Skeletal muscle satellite cell (primary cell): ENCODE results near the gene EXOC7.
"Not testable (repeated sequence)": the region's sequence is repeated elsewhere in the genome, so short reads cannot be mapped to it uniquely, and the experiment has no call there.

ENCODE experiments used
- H3K27me3 ChIP-seq: 2 replicates; pipeline ENCODE4 v1.7.0; 2013; ENCODE audit warnings: low read length; ENCODE audit not compliant: control insufficient read depth, insufficient read depth
- H3K36me3 ChIP-seq: 2 replicates; pipeline ENCODE4 v1.7.0; 2013; ENCODE audit warnings: mild to moderate bottlenecking, control low read depth, low read length; ENCODE audit not compliant: insufficient read depth
- H3K4me1 ChIP-seq: 2 replicates; pipeline ENCODE4 v1.7.0; 2013; ENCODE audit warnings: low read length; ENCODE audit not compliant: control insufficient read depth, insufficient read depth
- H3K4me2 ChIP-seq: 2 replicates; pipeline ENCODE4 v1.7.0; 2013; ENCODE audit warnings: mild to moderate bottlenecking, low read length
- H3K4me3 ChIP-seq: 2 replicates; pipeline ENCODE4 v1.7.0; 2013; ENCODE audit warnings: low read length
- H3K9ac ChIP-seq: 2 replicates; pipeline ENCODE4 v1.7.0; 2013; ENCODE audit warnings: mild to moderate bottlenecking, low read depth, low read length, moderate library complexity
- H3K9me3 ChIP-seq: replicated peaks from 2 replicates; pipeline ENCODE4 v1.7.0; 2013; ENCODE audit warnings: mild to moderate bottlenecking, control low read depth, low read length

Gene EXOC7

DNA sequence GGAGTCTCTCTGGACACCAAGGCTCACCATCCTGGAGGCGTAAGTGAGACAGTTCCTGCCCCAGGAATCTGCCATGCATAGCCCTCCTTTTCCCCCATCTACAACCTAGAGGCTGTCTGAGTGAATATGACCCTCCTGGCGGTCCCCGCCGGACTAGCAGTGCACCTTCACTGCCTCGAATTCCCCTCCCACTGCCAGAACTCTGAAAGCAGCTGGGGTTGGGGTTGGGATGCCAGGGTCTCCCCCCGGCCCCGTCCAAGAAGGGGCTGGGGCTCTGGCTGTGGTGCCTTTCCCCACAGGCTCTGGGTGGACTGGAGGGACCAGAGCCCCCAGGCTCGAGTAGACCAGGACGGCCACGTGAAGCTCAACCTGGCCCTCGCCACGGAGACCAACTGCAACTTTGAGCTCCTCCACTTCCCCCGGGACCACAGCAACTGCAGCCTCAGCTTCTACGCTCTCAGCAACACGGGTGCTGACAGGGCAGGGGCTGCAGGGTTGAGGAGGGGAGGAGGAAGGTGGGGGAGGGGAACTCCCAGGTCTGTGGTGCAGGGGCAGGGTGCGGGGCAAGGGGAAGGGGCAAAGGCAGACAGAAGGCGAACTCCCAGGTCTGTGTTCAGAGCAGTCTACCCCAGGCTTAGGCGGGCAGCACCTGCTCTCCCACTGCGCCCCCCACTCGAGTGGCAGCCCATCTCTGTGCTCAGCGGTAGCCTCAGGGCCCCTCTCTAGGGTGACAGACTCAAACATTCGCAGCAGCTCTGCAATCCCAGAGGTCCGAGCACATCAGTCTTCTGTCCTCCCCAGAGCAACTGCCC lies 23.4 kb downstream of the EXOC7 start:
- Histone ChIP-seq H3K27me3 (peaks cover 60% of the 10 kb centered on the region), H3K9ac (no peak overlapping the region), H3K36me3 (peaks cover 22% of the 10 kb centered on the region)

DNA sequence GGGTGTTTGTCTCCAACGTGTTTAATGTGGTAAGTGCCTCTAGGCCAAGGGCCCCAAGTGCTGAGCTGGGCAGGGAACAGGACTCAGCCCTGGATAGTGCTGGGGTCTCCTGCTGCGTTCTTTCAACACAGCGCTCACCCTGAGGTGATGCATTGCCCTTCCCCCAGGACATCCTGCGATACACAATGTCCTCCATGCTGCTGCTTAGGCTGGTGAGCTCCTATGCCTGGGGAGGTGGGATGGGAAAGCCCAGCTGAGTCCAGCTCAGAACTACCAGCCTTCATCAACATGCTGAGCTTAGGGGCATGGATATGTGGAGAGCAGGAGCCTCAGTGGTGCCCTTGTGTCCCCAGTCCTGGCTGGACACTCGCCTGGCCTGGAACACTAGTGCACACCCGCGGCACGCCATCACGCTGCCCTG lies 24.0 kb downstream of the EXOC7 start:
- no peak overlapping the region for H3K4me3 ChIP-seq
- no peaks in the 10 kb centered on the region for H3K9me3 ChIP-seq
- H3K27me3 ChIP-seq = peaks cover 66% of the 10 kb centered on the region
- no peak overlapping the region for H3K4me2 ChIP-seq
- H3K4me1 ChIP-seq = no peaks in the 10 kb centered on the region
- H3K9ac ChIP-seq = no peak overlapping the region
- H3K36me3 ChIP-seq = peaks cover 16% of the 10 kb centered on the region

More for the DNA sequence above, 23.4 kb downstream of the EXOC7 start:
- H3K4me3 ChIP-seq = no peak overlapping the region
- H3K4me2 ChIP-seq = no peak overlapping the region
- H3K9me3 ChIP-seq = no peaks in the 10 kb centered on the region
- no peaks in the 10 kb centered on the region for H3K4me1 ChIP-seq

DNA sequence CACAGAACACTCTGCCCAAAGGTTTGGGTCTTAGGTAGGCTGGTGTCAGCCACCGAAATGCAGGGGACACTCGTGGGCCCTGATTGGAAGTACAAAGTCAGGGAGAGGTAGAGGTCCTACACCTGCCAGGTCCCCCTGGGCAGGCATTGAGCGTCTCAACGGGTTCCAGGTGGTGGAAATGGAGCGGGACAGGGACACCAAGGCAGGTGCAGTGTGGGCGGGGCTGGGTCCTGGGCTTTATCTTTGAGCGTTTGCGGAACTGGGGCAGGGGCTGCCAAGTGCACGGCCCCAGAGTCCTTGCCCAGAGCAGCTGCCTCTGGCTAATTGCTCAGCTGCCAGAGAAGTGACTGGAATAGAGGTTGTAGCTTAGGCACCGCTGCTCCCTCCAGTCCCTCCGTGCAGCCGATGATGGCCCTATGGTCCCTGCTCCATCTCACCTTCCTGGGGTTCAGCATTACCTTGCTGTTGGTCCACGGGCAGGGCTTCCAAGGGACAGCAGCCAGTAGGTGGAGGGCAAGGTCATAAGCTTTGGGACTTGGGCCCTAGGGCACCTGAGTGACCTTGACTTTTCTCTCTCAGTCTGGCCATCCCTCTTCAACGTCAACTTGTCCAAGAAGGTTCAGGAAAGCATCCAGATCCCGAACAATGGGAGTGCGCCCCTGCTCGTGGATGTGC lies 24.6 kb downstream of the EXOC7 start, which contains the start of gene ZACN:
ZACN (plus strand) TSS at position 323 of the 675 bp plus-strand sequence; CDS start at position 406, 83 bp downstream.
- Histone ChIP-seq H3K27me3 (peaks cover 72% of the 10 kb centered on the region), H3K36me3 (peaks cover 11% of the 10 kb centered on the region), H3K4me2 (no peak within 1 kb of the TSS), H3K9me3 (no peaks in the 10 kb centered on the region), H3K4me3 (no peak within 1 kb of the TSS), H3K9ac (no peak within 1 kb of the TSS), H3K4me1 (no peaks in the 10 kb centered on the region)

DNA sequence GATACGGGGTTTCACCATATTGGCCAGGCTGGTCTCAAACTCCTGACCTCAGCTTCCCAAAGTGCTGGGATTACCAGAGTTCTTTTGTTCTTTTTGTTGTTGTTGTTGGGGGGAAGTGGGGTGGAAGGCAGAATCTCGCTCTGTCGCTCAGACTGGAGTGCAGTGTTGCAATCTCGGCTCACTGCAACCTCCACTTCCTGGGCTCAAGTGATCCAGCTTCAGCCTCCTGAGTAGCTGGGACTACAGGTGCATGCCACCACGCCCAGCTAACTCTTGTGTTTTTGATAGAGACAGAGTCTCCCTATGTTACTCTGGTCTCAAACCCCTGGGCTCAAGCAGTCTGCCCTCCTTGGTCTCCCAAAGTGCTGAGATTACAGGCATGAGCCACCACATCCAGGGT lies 25.2 kb downstream of the EXOC7 start:
- H3K9me3 ChIP-seq, H3K9ac ChIP-seq, H3K36me3 ChIP-seq, H3K4me2 ChIP-seq, H3K4me3 ChIP-seq, H3K4me1 ChIP-seq: not testable (repeated sequence)
- H3K27me3 ChIP-seq = peaks cover 76% of the 10 kb centered on the region

DNA sequence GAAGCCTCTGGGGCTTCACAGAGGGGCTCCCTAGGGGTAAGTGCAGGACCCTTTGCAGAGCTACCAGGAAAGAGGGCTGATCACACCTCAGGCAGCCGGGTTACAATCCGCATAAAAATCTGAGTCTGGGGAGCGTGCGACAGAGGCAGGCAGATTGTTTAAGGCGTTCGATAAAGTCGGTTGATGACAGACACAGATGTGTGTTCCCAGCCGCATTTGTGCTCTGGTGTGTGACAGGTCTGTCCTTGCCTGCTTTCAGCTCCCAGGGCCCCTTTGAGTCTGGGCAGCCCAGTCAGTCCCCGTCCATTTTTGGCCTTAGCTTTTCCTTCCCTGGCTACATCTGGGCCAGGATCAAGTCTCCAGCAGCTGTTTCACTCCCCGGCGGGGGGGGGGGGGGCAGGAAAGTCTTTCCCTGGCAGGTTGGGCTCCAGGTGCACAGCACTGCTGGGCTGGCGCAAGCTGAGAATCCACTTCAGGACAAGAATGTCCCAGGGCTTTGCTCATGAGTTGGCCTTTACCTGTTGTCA lies 25.9 kb downstream of the EXOC7 start:
- H3K27me3 ChIP-seq = peaks cover 76% of the 10 kb centered on the region
- H3K4me1 ChIP-seq = no peaks in the 10 kb centered on the region
- no peaks in the 10 kb centered on the region for H3K36me3 ChIP-seq
- H3K9me3 ChIP-seq = no peaks in the 10 kb centered on the region
- H3K9ac ChIP-seq = no peak overlapping the region
- H3K4me2 ChIP-seq = no peak overlapping the region
- no peak overlapping the region for H3K4me3 ChIP-seq

DNA sequence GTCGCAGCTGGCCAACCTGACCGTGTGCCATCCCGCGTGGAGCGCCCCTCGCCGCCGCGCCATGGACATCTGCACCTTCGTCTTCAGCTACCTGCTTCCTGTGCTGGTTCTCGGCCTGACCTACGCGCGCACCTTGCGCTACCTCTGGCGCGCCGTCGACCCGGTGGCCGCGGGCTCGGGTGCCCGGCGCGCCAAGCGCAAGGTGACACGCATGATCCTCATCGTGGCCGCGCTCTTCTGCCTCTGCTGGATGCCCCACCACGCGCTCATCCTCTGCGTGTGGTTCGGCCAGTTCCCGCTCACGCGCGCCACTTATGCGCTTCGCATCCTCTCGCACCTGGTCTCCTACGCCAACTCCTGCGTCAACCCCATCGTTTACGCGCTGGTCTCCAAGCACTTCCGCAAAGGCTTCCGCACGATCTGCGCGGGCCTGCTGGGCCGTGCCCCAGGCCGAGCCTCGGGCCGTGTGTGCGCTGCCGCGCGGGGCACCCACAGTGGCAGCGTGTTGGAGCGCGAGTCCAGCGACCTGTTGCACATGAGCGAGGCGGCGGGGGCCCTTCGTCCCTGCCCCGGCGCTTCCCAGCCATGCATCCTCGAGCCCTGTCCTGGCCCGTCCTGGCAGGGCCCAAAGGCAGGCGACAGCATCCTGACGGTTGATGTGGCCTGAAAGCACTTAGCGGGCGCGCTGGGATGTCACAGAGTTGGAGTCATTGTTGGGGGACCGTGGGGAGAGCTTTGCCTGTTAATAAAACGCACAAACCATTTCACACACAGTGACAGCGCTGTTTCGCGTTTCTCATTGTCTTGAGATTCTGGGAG lies 26.6 kb downstream of the EXOC7 start:
- H3K4me1 ChIP-seq = no peaks in the 10 kb centered on the region
- no peak overlapping the region for H3K4me3 ChIP-seq
- peaks cover 76% of the 10 kb centered on the region for H3K27me3 ChIP-seq
- no peak overlapping the region for H3K9ac ChIP-seq
- H3K4me2 ChIP-seq = no peak overlapping the region
- H3K36me3 ChIP-seq = no peaks in the 10 kb centered on the region
- H3K9me3 ChIP-seq = no peaks in the 10 kb centered on the region

DNA sequence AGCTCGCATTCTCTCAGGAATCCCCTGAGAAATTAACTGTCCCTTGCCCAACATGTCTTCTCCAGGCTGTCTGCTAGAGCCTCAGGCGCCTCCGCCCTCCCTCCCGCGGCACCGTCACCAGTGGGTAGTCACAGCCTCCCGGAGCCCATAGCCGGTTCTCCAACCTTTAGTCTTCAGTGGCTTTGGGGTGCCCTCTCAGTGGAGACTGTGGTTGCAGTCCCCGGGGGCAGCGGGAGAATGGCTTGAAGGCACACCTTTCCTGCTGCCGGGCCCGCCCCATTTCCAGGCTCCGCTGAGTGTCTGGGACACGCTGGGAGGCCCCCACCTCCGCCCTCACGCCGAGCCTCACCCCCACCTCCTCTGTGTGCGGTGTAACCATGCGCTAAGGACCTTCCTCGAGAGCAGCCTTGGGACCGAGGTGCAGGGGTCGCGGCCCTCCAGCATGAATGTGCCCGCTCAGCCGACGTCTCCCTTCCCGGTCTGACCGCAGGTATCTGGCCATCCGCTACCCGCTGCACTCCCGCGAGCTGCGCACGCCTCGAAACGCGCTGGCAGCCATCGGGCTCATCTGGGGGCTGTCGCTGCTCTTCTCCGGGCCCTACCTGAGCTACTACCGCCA lies 27.3 kb downstream of the EXOC7 start:
- H3K36me3 ChIP-seq = no peaks in the 10 kb centered on the region
- no peak overlapping the region for H3K4me2 ChIP-seq
- H3K4me1 ChIP-seq = no peaks in the 10 kb centered on the region
- peaks cover 76% of the 10 kb centered on the region for H3K27me3 ChIP-seq
- H3K9me3 ChIP-seq = no peaks in the 10 kb centered on the region
- no peak overlapping the region for H3K4me3 ChIP-seq
- H3K9ac ChIP-seq = no peak overlapping the region

DNA sequence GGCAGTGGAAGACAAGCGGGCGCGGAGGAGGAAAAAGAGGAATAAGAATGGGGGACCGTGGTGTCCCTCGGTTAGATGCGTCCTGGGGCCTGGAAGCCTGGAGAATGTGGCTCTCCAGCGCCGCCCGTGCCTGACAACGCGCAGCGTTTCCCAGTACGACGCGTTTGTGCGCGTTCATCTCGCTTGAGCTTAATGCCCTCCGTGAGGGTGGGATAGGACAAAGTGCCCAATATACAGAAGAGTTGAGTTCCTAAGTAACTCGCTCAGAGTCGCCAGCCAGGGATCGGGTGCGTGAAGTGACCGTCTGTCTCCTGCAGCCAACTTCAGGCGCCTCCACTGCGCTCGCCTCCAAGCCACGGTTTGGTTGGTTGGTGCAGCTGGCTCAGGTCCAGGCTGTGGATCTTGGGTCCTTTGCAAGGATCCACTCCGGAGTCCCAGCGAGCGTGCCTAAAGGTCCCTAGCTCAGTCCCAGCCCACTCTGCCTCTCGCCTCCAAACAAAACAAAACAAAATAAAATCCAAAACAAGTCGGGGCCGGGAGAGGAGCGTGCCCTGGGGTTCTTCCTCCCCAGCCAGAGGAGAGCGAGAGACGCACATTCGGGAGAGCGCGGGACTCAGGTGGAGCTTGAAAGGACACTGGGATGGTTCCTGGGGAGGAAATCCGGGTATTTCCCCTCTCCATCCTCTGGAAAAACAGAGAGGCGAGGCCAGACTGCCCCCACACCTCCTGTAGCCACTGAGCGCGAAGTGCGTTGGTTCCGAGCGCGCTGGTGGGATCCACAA lies 28.0 kb downstream of the EXOC7 start:
- Histone ChIP-seq H3K9ac (no peak overlapping the region), H3K9me3 (no peaks in the 10 kb centered on the region), H3K27me3 (peaks cover 70% of the 10 kb centered on the region), H3K4me1 (peaks cover 5% of the 10 kb centered on the region), H3K4me2 (peak overlapping the region; percentile 30), H3K4me3 (no peak overlapping the region), H3K36me3 (no peaks in the 10 kb centered on the region)

DNA sequence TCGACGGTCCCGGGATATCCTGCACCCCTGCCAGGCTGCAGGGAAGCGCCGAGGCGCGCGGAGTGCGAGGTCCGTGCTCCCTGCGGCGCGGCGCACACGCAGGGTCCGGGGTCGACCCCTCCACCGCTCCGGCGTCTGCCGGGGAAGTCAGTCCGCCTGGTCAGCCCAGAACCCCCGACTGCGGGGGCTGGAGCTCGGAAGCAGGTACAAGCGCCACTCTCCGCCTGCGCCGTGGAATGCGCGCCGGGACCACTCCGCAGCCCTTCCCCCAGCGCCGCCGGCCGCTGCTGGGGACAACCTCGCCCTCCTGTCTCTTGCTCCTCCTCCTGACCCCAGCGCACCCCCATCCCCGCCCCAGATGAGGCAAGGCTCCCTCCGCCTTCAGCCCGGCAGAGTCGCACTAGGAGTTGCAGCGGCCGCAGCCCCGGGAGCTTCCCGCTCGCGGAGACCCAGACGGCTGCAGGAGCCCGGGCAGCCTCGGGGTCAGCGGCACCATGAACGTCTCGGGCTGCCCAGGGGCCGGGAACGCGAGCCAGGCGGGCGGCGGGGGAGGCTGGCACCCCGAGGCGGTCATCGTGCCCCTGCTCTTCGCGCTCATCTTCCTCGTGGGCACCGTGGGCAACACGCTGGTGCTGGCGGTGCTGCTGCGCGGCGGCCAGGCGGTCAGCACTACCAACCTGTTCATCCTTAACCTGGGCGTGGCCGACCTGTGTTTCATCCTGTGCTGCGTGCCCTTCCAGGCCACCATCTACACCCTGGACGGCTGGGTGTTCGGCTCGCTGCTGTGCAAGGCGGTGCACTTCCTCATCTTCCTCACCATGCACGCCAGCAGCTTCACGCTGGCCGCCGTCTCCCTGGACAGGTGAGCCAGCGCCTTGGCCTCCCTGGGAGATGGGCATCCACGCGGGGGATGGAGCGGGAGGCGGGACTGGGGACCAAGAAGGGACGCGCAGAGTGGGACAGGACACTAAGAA lies 28.9 kb downstream of the EXOC7 start, which contains the start of gene GALR2:
GALR2 (plus strand) TSS at position 392 of the 974 bp plus-strand sequence; CDS start at position 495, 103 bp downstream.
- peaks cover 8% of the 10 kb centered on the region for H3K4me1 ChIP-seq
- no peak within 1 kb of the TSS for H3K4me3 ChIP-seq

More for the DNA sequence above, 28.9 kb downstream of the EXOC7 start, which contains the start of gene GALR2:
- Histone ChIP-seq H3K9me3 (no peaks in the 10 kb centered on the region), H3K36me3 (no peaks in the 10 kb centered on the region), H3K4me2 (peak within 1 kb of the TSS; percentile 30), H3K9ac (no peak within 1 kb of the TSS), H3K27me3 (peaks cover 61% of the 10 kb centered on the region)
